Lung (tissue), 12 donors: ENCODE results near the gene PPM1J. TPM values are rescaled to one million over a fixed set of nuclear protein-coding genes. Genes with fewer than 3 reads are reported as not detected.

ENCODE experiments used
- ATAC-seq: fragments of 200-7000 bp; cut with Tn5 transposase; one replicate; pipeline ENCODE4 v1.9.1; 2020; ENCODE audit warnings: moderate number of reproducible peaks; ENCODE audit not compliant: insufficient read depth, low FRiP score
- DNase-seq, 3 donors: peaks; one replicate each; pipeline ENCODE4 v3.0.0-alpha.2; 2013 to 2017
- H3K27ac ChIP-seq, 2 donors: one replicate each; pipeline ENCODE4 v1.5.1; 2013; ENCODE audit warnings: mild to moderate bottlenecking in 2 of 2, moderate library complexity in 2 of 2, control low read depth in 1 of 2, inconsistent platforms in 1 of 2, low read depth in 1 of 2, low read length in 1 of 2
- H3K27me3 ChIP-seq, 3 donors: one replicate each; pipeline ENCODE4 v1.5.1; 2013; ENCODE audit warnings: low read length in 2 of 3; ENCODE audit not compliant: control insufficient read depth in 3 of 3, insufficient read depth in 3 of 3
- H3K36me3 ChIP-seq, 4 donors: one replicate each; pipeline ENCODE4 v1.5.1; 2013; ENCODE audit warnings: low read length in 4 of 4, mild to moderate bottlenecking in 1 of 4, moderate library complexity in 1 of 4; ENCODE audit not compliant: control insufficient read depth in 4 of 4, insufficient read depth in 4 of 4
- H3K4me1 ChIP-seq, 5 donors: one replicate each; pipeline ENCODE4 v1.5.1; 2013; ENCODE audit warnings: low read length in 5 of 5, mild to moderate bottlenecking in 2 of 5, moderate library complexity in 1 of 5; ENCODE audit not compliant: control insufficient read depth in 5 of 5, insufficient read depth in 5 of 5
- H3K4me3 ChIP-seq: one replicate; pipeline ENCODE4 v1.5.1; 2013; ENCODE audit warnings: mild to moderate bottlenecking, control low read depth, moderate library complexity
- H3K9ac ChIP-seq, 2 donors: one replicate each; pipeline ENCODE4 v1.5.1; 2013; ENCODE audit warnings: low read length in 2 of 2, control low read depth in 1 of 2; ENCODE audit not compliant: insufficient read depth in 1 of 2
- H3K9me3 ChIP-seq, 4 donors: one replicate each; pipeline ENCODE4 v1.5.1; 2013; ENCODE audit warnings: low read length in 3 of 4, mild to moderate bottlenecking in 1 of 4, moderate library complexity in 1 of 4; ENCODE audit not compliant: control insufficient read depth in 4 of 4, insufficient read depth in 3 of 4
- WGBS, 2 donors: extraction: QIAGEN DNeasy Blood & Tissue Kit; methylation state at CpG; one replicate each; pipeline ENCODE4 v1.1.7; 2013; 5-methylcytosine and 5-hydroxymethylcytosine counted together
- polyA plus RNA-seq, 2 donors: library from polyadenylated mRNA; stranded (reverse); fragments of 200-250 nt; gene quantifications; one replicate each; pipeline ENCODE4 v1.2.1, GENCODE V29; 2013
- total RNA-seq, 2 donors: library from RNA; depleted of rRNA in 1 of 2; stranded (reverse); fragments of >200 nt in 1 of 2; gene quantifications; one replicate each; pipeline ENCODE4 v1.2.1, GENCODE V29; 2014 to 2021
- TF ChIP-seq, protein P1 (sequence below): IDR thresholded peaks from 2 replicates; pipeline ENCODE4 v1.5.1; 2012; ENCODE audit warnings: mild to moderate bottlenecking; ENCODE audit errors: control extremely low read depth, extremely low read depth
- donor health status: control.
- donor health status: control.
- donor health status: Bipolar disorder and iron deficiency.
- donor health status: healthy.
- donor health status: DM: yes; HTN: yes; CAD: no.

Gene PPM1J
- total and polyA plus RNA-seq, 4 donors = 0.45 to 0.92 (median 0.64) TPM; not detected in 1

GRCh38 chr1:112704391-112704933 lies 10.7 kb downstream of the PPM1J start:
- H3K4me1 ChIP-seq = peaks cover 12 to 43% (median 27%) of the 10 kb centered on the region in 5 donors
- no peak for ATAC-seq
- 37 to 48% methylated on average over 7 of the region's 7 CpGs for WGBS, 2 donors

GRCh38 chr1:112703706-112704105 lies 11.4 kb downstream of the PPM1J start:
- Histone ChIP-seq H3K36me3 (peaks cover 0 to 15% (median 9%) of the 10 kb centered on the region in 4 donors), H3K27ac (peak overlapping the region; percentile 49 to 99), H3K9ac (no peak overlapping the region), H3K9me3 (no peaks in the 10 kb centered on the region), H3K27me3 (no peaks in the 10 kb centered on the region), H3K4me1 (peaks cover 12 to 43% (median 29%) of the 10 kb centered on the region in 5 donors), H3K4me3 (no peak overlapping the region)
- DNase-seq (no peak), ATAC-seq (no peak)
- WGBS, 2 donors = 75 to 88% methylated on average over 8 of the region's 8 CpGs
- TF ChIP-seq, protein P1, sequence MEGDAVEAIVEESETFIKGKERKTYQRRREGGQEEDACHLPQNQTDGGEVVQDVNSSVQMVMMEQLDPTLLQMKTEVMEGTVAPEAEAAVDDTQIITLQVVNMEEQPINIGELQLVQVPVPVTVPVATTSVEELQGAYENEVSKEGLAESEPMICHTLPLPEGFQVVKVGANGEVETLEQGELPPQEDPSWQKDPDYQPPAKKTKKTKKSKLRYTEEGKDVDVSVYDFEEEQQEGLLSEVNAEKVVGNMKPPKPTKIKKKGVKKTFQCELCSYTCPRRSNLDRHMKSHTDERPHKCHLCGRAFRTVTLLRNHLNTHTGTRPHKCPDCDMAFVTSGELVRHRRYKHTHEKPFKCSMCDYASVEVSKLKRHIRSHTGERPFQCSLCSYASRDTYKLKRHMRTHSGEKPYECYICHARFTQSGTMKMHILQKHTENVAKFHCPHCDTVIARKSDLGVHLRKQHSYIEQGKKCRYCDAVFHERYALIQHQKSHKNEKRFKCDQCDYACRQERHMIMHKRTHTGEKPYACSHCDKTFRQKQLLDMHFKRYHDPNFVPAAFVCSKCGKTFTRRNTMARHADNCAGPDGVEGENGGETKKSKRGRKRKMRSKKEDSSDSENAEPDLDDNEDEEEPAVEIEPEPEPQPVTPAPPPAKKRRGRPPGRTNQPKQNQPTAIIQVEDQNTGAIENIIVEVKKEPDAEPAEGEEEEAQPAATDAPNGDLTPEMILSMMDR = no peak

More at GRCh38 chr1:112704391-112704933, 10.7 kb downstream of the PPM1J start:
- Histone ChIP-seq H3K27ac (peak overlapping the region; percentile 86 to 99), H3K9me3 (no peaks in the 10 kb centered on the region), H3K27me3 (no peaks in the 10 kb centered on the region), H3K36me3 (peaks cover 0 to 13% (median 9%) of the 10 kb centered on the region in 4 donors), H3K9ac (peak overlapping the region in 1 of 2 donors; percentile 78), H3K4me3 (no peak overlapping the region)
- no peak for DNase-seq
- TF ChIP-seq, protein P1 = no peak

GRCh38 chr1:112702420-112703261 lies 12.5 kb downstream of the PPM1J start:
- no peaks in the 10 kb centered on the region for H3K27me3 ChIP-seq
- H3K9ac ChIP-seq = no peak overlapping the region
- WGBS, 2 donors = 74 to 76% methylated on average over 12 of the region's 12 CpGs
- TF ChIP-seq, protein P1 = no peak
- peak overlapping the region; percentile 23 to 88 for H3K27ac ChIP-seq
- no peak for ATAC-seq
- H3K4me3 ChIP-seq = no peak overlapping the region
- peaks cover 0 to 24% (median 14%) of the 10 kb centered on the region in 4 donors for H3K36me3 ChIP-seq
- peaks cover 12 to 44% (median 29%) of the 10 kb centered on the region in 5 donors for H3K4me1 ChIP-seq
- DNase-seq = no peak
- no peaks in the 10 kb centered on the region for H3K9me3 ChIP-seq
